HCT116 (cell line): ENCODE measurements around the gene EPSTI1. TPM values are rescaled to one million over a fixed set of nuclear protein-coding genes. Genes with fewer than 3 reads are reported as not detected.

Experiments used
- ATAC-seq: fragments of 200-7000 bp; cut with Tn5 transposase; 2 replicates; pipeline ENCODE4 v1.9.1; 2020; ENCODE audit warnings: mild to moderate bottlenecking, moderate library complexity
- BruUV-seq: library from RNA; stranded (reverse); fragments of 400-500 nt; replicated peaks from 2 replicates; lab custom pipeline; 2021; lab: Mats Ljungman, UMichigan
- CTCF ChIA-PET: fragments of 300-600 bp; sonication (Branson Sonifier 250); formaldehyde crosslinking; loops from one replicate; lab custom pipeline; 2021; ENCODE audit warnings: antibody characterized with exemption; lab: Charles Lee
- POLR2A ChIA-PET: fragments of 300-600, 350-600 bp; sonication (Branson Sonifier 250); formaldehyde crosslinking; loops from one replicate; lab custom pipeline; 2021; ENCODE audit warnings: antibody characterized with exemption; lab: Charles Lee
- RAD21 ChIA-PET, 2 experiments: fragments of 300-600 bp; sonication (Branson Sonifier 250); formaldehyde crosslinking; loops; one replicate each; lab custom pipeline; 2023; ENCODE audit warnings: low total read pairs in 2 of 2; ENCODE audit not compliant: uncharacterized antibody in 2 of 2, unreplicated experiment in 2 of 2, low non-redundant PET in 1 of 2; lab: Charles Lee
- DNase-seq: peaks from one replicate; pipeline ENCODE4 v3.0.0-alpha.2; 2010; ENCODE audit warnings: low read depth, low spot score
- H2AFZ ChIP-seq: fragments of 200-600 bp; shearing (Covaris generic), sonication (generic); 2 replicates; pipeline ENCODE4 v1.6.1; 2017; ENCODE audit warnings: low read depth, mixed run types, mixed read lengths, antibody characterized with exemption, low read length; ENCODE audit not compliant: poor library complexity, severe bottlenecking
- H3K27ac ChIP-seq: 2 replicates; pipeline ENCODE4 v1.5.1; 2012; ENCODE audit warnings: low read depth, low read length
- H3K27me3 ChIP-seq: fragments of 200-600 bp; sonication (generic); 2 replicates; pipeline ENCODE4 v1.6.1; 2016; ENCODE audit warnings: mixed run types, low read length, mixed read lengths; ENCODE audit not compliant: insufficient read depth
- H3K36me3 ChIP-seq, 2 experiments: fragments of 200-500 bp in 1 of 2; fragments of 200-600 bp in 1 of 2; sonication (Bioruptor generic) in 1 of 2; sonication (generic) in 1 of 2; 2 replicates each; pipeline versions ENCODE4 v1.5.1 to v1.6.1; 2014 to 2016; ENCODE audit warnings: low read length in 2 of 2, inconsistent platforms in 1 of 2, mixed read lengths in 1 of 2, mixed run types in 1 of 2; ENCODE audit not compliant: insufficient read depth in 2 of 2, control insufficient read depth in 1 of 2
- H3K4me1 ChIP-seq, 2 experiments: fragments of 200-600 bp in 1 of 2; sonication (generic) in 1 of 2; 2 replicates each; pipeline versions ENCODE4 v1.5.1 to v1.6.1; 2012 to 2017; ENCODE audit warnings: low read length in 2 of 2, inconsistent platforms in 1 of 2, mild to moderate bottlenecking in 1 of 2, mixed read lengths in 1 of 2, mixed run types in 1 of 2, moderate library complexity in 1 of 2; ENCODE audit not compliant: insufficient read depth in 2 of 2, control insufficient read depth in 1 of 2
- H3K4me2 ChIP-seq: fragments of 200-600 bp; sonication (generic); 2 replicates; pipeline ENCODE4 v1.6.1; 2017; ENCODE audit warnings: mixed run types, low read length, mixed read lengths
- H3K4me3 ChIP-seq, 2 experiments: fragments of 200-600 bp in 1 of 2; sonication (generic) in 1 of 2; replicated peaks in 1 of 2; 2 replicates each; pipeline ENCODE4 v1.5.1; 2011 to 2016; ENCODE audit warnings: low read length in 2 of 2, control low read depth in 1 of 2, low read depth in 1 of 2, mild to moderate bottlenecking in 1 of 2, mixed read lengths in 1 of 2, mixed run types in 1 of 2
- H3K79me2 ChIP-seq: fragments of 200-600 bp; sonication (generic); 2 replicates; pipeline ENCODE4 v1.6.1; 2017; ENCODE audit warnings: mild to moderate bottlenecking, mixed run types, low read length, moderate library complexity, mixed read lengths; ENCODE audit not compliant: insufficient read depth
- H3K9ac ChIP-seq: fragments of 200-600 bp; sonication (generic); 2 replicates; pipeline ENCODE4 v1.6.1; 2016; ENCODE audit warnings: low read length, mixed read lengths
- H3K9me2 ChIP-seq: fragments of 200-600 bp; sonication (generic), shearing (Covaris generic); 2 replicates; pipeline ENCODE4 v1.6.1; 2017; ENCODE audit warnings: mixed run types, mild to moderate bottlenecking, moderate library complexity; ENCODE audit not compliant: insufficient read depth
- H3K9me3 ChIP-seq, 2 experiments: fragments of 200-500 bp in 1 of 2; fragments of 200-600 bp in 1 of 2; sonication (Bioruptor generic) in 1 of 2; sonication (generic) in 1 of 2; 2 replicates each; pipeline ENCODE4 v1.6.1; 2014 to 2017; ENCODE audit warnings: low read length in 2 of 2, mixed read lengths in 2 of 2, inconsistent platforms in 1 of 2, low read depth in 1 of 2, mild to moderate bottlenecking in 1 of 2, mixed run types in 1 of 2, moderate library complexity in 1 of 2; ENCODE audit not compliant: control insufficient read depth in 1 of 2, insufficient read depth in 1 of 2
- H4K20me1 ChIP-seq: fragments of 200-600 bp; sonication (generic), shearing (Covaris generic); 2 replicates; pipeline ENCODE4 v1.6.1; 2017; ENCODE audit warnings: mixed run types, mild to moderate bottlenecking, moderate library complexity; ENCODE audit not compliant: insufficient read depth
- CBX3 ChIP-seq: IDR thresholded peaks from 2 replicates; pipeline ENCODE4 v1.6.1; 2012; ENCODE audit warnings: low read depth
- EGR1 ChIP-seq: IDR thresholded peaks from 2 replicates; pipeline ENCODE4 v1.6.1; 2012; ENCODE audit warnings: low read depth
- EZH2 ChIP-seq: fragments of 200-600 bp; sonication (generic); IDR thresholded peaks from 2 replicates; pipeline ENCODE4 v1.6.1; 2017; ENCODE audit warnings: antibody characterized with exemption, mixed run types
- EZH2phosphoT487 ChIP-seq: fragments of 200-600 bp; IDR thresholded peaks from 2 replicates; pipeline ENCODE4 v1.6.1; 2018; ENCODE audit warnings: antibody characterized with exemption, borderline replicate concordance
- SRF ChIP-seq: IDR thresholded peaks from 2 replicates; pipeline ENCODE4 v1.6.1; 2012; ENCODE audit warnings: low read depth
- TCF7L2 ChIP-seq: IDR thresholded peaks from 2 replicates; pipeline ENCODE4 v1.7.0; 2011; ENCODE audit warnings: borderline replicate concordance, inconsistent platforms; ENCODE audit not compliant: insufficient read depth, insufficient read length; ENCODE audit errors: extremely low read depth
- intact Hi-C: fragments of 100-400 bp; cut with micrococcal nuclease; formaldehyde crosslinking; loops from 2 replicates; pipeline ENCODE4 v1.10.0; 2022
- total RNA-seq: library from RNA; stranded (reverse); gene quantifications from one replicate; pipeline ENCODE4 v1.2.1, GENCODE V29; 2021; ENCODE audit not compliant: unreplicated experiment
- TF ChIP-seq, protein P1 (sequence below): IDR thresholded peaks from 2 replicates; pipeline ENCODE4 v1.6.1; 2012
- TF ChIP-seq, protein P2 (sequence below): IDR thresholded peaks from 2 replicates; pipeline ENCODE4 v1.6.1; 2012

EPSTI1 gene
- total RNA-seq, 1 experiment from 2014 or later: 0.69 TPM

DNA sequence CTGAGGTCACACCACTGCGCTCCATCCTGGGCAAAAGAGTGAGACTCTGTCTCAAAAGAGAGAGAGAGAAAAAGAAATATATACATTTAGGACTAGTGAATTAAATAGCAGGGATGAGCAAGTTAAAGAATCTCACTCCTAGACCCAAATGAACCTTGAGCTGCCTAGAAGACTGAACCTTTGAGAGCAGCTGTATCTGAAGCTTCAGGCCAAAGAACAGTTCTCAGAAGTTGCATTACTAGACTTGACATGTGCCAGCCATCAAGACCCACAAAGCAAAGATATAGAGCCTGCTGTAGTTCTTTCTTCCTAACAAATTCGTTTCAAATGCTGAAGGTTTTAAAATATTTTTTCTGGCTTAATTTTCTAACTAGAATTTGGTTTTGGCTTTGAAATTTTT, 47.9 kb upstream of the EPSTI1 start:
- TF ChIP-seq EZH2phosphoT487 (no peak), CBX3 (no peak), SRF (no peak), TCF7L2 (no peak), EZH2 (no peak), EGR1 (no peak)
- TF ChIP-seq, protein P1, sequence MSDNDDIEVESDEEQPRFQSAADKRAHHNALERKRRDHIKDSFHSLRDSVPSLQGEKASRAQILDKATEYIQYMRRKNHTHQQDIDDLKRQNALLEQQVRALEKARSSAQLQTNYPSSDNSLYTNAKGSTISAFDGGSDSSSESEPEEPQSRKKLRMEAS: no peak
- TF ChIP-seq, protein P2, sequence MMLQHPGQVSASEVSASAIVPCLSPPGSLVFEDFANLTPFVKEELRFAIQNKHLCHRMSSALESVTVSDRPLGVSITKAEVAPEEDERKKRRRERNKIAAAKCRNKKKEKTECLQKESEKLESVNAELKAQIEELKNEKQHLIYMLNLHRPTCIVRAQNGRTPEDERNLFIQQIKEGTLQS: no peak
- TF ChIP-seq, all 23 proteins: peak for 0
- ATAC-seq (no peak), DNase-seq (no peak)
- H3K9me3 ChIP-seq: no peaks in the 10 kb centered on the region
- no peak overlapping the region for H3K9ac ChIP-seq
- H3K27ac ChIP-seq: no peak overlapping the region
- no peaks in the 10 kb centered on the region for H3K9me2 ChIP-seq
- H3K36me3 ChIP-seq: no peaks in the 10 kb centered on the region
- H4K20me1 ChIP-seq: no peaks in the 10 kb centered on the region
- H3K4me3 ChIP-seq: no peak overlapping the region
- intact Hi-C loops: no loop called here
- ChIA-PET RAD21 (no interaction called here), CTCF (no interaction called here), POLR2A (no interaction called here)
- no peak overlapping the region for H3K4me2 ChIP-seq
- H3K27me3 ChIP-seq: no peaks in the 10 kb centered on the region
- H3K79me2 ChIP-seq: peaks cover 14% of the 10 kb centered on the region
- H3K4me1 ChIP-seq: peaks cover 6 to 14% of the 10 kb centered on the region in 2 experiments; a peak in 3 of 4 replicates
- H2AFZ ChIP-seq: no peak overlapping the region
- no TSS peak for BruUV-seq

DNA sequence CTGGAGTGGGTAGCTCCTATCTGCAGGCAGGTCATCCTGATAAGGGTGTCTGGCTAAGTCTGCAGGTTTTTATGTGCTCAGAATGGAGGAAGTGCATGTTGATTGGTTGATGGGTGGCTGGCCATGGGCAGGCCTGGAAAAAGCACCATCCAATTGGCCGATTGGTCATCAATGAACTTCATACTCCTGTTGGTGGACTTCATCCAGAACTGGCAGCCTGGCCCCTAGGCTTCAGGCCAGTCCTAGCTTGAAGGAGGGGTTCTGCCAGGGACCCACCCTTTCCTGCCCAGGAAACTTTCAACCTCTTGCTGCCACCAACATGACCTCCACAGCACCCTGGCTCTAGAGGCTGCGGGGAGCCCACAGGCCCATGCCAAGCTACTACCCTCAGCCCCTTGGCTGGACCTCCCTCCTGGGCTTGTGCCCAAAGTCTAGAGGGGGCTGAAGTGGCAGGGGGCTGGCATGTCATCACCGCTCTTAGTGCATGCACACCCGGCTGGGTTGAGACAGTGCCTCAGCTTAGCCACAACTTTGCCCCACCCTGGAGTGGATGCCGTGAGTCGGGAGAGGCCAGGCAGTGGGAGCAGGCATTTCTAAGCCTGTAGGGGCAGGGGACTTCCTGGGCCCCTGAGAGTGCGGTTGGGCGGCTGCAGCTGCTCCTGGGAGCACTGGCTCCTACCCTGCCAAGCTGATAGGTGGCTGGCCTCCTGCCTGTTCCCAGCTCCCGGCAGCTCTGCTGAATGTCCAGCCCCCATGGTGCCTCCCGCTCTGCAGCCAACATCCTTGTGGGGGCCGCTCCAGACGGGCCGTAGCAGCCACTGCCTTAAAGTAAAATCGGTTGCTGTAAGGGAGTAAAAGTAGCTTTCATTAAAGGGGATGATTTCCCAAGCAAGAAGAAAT, 44.6 kb upstream of the EPSTI1 start:
- no peak overlapping the region for H3K9ac ChIP-seq
- no peaks in the 10 kb centered on the region for H3K9me2 ChIP-seq
- no peaks in the 10 kb centered on the region for H4K20me1 ChIP-seq
- ChIA-PET CTCF (interaction anchor here (1.0 kb wide), 1 partner anchor 768 kb away, joined by 3 read pairs; no protein-coding TSS in a partner anchor), POLR2A (no interaction called here), RAD21 (interaction anchor here in 1 of 2 experiments (0.6 kb wide), 1 partner anchor 18 kb away, joined by 9 read pairs; no protein-coding TSS in a partner anchor)
- no peak for TF ChIP-seq EZH2phosphoT487
- no peaks in the 10 kb centered on the region for H3K36me3 ChIP-seq
- H3K4me3 ChIP-seq: no peak overlapping the region
- no peak overlapping the region for H3K4me2 ChIP-seq
- no peak overlapping the region for H2AFZ ChIP-seq
- H3K79me2 ChIP-seq: peaks cover 8% of the 10 kb centered on the region
- H3K27ac ChIP-seq: no peak overlapping the region
- no peak for DNase-seq
- H3K4me1 ChIP-seq: no peaks in the 10 kb centered on the region
- H3K27me3 ChIP-seq: no peaks in the 10 kb centered on the region
- ATAC-seq: peak; percentile 27; the same call in 1 of the 2 replicates
- no TSS peak for BruUV-seq
- H3K9me3 ChIP-seq: no peaks in the 10 kb centered on the region
- intact Hi-C loops: no loop called here
